NCI-H1436 (cell line): ENCODE measurements around the gene SPATA2.
"Not testable (repeated sequence)": the region's sequence is repeated elsewhere in the genome, so short reads cannot be mapped to it uniquely, and the experiment has no call there.

ENCODE experiments used
- DNase-seq: peaks from one replicate; lab custom pipeline; 2025; lab: John Stamatoyannopoulos, UW

Gene SPATA2, protein sequence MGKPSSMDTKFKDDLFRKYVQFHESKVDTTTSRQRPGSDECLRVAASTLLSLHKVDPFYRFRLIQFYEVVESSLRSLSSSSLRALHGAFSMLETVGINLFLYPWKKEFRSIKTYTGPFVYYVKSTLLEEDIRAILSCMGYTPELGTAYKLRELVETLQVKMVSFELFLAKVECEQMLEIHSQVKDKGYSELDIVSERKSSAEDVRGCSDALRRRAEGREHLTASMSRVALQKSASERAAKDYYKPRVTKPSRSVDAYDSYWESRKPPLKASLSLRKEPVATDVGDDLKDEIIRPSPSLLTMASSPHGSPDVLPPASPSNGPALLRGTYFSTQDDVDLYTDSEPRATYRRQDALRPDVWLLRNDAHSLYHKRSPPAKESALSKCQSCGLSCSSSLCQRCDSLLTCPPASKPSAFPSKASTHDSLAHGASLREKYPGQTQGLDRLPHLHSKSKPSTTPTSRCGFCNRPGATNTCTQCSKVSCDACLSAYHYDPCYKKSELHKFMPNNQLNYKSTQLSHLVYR

GRCh38 chr20:49915380-49916145 is at the start of gene SPATA2:
Gene SPATA2, minus strand, starts transcription at chr20:49915529. Its CDS starts 7,039 bp downstream, at chr20:49908490.
- DNase-seq, result peak; percentile 92

- no peak for DNase-seq
Measured at GRCh38 chr20:49961413-49961812, 46.1 kb upstream of the SPATA2 start.

- DNase-seq, result not testable (repeated sequence)
Measured at GRCh38 chr20:49957089-49957938, 42.0 kb upstream of the SPATA2 start.

DNA sequence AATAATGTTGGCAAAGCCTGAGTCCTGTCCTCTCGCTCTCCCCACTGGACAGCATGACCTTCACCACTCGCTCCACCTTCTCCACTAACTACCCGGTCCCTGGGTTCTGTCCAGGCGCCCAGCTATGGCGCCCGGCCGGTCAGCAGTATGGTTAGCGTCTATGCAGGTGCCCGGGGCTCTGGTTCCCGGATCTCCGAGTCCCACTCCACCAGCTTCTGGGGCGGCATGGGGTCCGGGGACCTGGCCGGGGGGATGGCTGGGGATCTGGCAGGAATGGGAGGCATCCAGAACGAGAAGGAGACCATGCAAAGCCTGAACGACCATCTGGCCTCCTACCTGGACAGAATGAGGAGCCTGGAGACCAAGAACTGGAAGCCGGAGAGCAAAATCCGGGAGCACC is 41.4 kb upstream of the SPATA2 start:
- no peak for DNase-seq

DNA sequence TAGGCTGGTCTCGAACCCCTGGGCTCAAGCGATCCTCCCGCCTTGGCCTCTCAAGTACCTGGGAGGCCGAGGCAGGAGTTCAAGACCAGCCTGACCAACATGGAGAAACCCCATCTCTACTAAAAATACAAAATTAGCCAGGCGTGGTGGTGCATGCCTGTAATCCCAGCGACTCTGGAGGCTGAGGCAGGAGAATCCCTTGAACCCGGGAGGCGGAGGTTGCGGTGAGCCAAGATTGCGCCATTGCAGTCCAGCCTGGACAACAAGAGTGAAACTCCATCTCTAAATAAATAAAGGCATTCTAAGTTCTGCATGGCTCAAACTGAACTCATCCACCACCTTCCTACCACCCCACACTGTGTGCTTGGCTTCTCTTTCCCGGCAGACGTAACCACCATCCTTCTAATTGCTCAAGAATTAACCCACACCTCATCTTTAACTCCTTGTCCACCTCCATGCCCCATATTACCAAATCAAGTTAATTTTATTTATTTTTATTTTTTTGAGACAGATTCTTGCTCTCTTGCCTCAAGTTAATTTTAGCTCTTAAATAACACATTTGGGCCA is 40.6 kb upstream of the SPATA2 start:
- DNase-seq, result not testable (repeated sequence)

DNA sequence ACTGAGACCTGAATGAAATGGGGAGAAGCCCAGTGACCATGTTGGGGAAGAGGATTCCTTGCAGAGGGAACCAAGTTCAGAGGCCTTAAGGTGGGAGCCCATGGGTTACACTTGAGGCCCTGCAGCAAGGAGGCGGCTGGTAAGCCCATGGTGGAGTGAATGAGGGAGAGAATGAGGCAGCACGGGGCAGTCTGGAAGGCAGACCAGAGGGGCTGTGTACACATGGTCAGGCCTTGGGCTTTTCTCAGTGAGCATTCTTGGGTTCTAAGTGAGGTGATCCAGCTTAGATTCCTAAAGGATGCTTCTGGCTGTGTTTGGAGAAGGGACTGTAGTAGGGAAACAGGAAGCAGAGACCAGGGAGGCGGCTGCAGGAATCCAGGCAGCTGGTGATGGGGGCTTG is 39.8 kb upstream of the SPATA2 start:
- DNase-seq, result no peak

DNA sequence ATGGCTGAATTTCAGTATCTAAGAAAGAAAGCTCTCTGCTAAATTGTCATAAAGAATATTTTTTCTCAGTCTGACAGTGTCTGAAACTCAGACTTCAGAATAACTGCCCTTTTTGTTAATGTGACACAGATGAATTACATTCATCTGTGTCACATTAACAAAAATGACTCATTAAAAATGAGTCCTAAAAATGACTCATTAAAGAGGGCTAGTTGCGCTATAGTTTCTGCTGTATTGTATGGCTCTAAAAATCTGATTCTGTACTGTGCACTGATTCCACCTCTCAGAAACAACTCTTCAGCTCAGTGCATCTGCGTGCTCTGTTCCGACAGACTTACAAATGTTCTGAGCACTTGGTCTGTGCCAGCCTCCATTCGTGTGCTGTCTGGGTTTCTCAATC is 35.8 kb upstream of the SPATA2 start:
- no peak for DNase-seq

- DNase-seq, result no peak
Measured at GRCh38 chr20:49948809-49949507, 33.6 kb upstream of the SPATA2 start.

- DNase-seq, result no peak
Measured at GRCh38 chr20:49948178-49948577, 32.8 kb upstream of the SPATA2 start.

- DNase-seq, result no peak
Measured at GRCh38 chr20:49945701-49946477, 30.6 kb upstream of the SPATA2 start.

DNA sequence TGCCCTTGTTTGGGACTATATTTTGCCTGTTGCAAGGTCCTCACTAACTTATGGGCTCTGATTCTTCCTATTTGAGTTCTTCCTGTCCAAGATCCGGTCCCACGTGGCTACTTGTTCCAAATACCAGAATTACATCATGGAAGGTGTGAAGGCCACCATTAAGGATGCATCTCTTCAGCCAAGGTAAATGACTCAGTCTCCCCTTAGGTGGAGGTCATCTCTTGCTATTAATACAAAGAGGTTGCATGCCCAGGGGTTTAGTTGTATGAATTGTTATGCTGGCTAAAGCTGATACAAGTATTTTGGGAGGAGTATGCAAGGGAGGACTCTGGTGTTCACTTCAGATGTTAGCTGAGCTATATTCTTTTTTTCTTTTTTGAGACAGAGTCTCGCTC is 30.0 kb upstream of the SPATA2 start:
- no peak for DNase-seq

- DNase-seq, result no peak
Measured at GRCh38 chr20:49942942-49943341, 27.6 kb upstream of the SPATA2 start.

DNA sequence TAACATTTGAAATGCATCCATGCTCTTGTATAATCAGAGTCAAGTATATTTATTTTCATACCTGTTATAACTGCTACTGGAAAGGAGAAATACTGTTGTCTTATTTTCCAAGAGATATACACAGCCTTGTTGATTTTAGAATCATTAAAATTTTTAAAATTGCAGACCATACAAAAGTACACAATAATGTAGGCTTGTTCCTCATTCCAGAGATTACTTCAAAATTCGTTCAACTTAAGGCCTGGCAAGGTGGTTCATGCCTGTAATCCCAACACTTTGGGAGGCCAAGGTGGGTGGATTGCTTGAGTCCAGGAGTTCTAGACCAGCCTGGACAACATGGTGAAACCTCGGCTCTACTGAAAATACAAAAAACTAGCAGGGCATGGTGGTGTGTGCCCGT is 27.0 kb upstream of the SPATA2 start:
- no peak for DNase-seq

- DNase-seq, result no peak
Measured at GRCh38 chr20:49941456-49941855, 26.1 kb upstream of the SPATA2 start.

GRCh38 chr20:49938173-49939163 is 23.1 kb upstream of the SPATA2 start:
- DNase-seq, result no peak

GRCh38 chr20:49937027-49937929 is 21.9 kb upstream of the SPATA2 start:
- no peak for DNase-seq

DNA sequence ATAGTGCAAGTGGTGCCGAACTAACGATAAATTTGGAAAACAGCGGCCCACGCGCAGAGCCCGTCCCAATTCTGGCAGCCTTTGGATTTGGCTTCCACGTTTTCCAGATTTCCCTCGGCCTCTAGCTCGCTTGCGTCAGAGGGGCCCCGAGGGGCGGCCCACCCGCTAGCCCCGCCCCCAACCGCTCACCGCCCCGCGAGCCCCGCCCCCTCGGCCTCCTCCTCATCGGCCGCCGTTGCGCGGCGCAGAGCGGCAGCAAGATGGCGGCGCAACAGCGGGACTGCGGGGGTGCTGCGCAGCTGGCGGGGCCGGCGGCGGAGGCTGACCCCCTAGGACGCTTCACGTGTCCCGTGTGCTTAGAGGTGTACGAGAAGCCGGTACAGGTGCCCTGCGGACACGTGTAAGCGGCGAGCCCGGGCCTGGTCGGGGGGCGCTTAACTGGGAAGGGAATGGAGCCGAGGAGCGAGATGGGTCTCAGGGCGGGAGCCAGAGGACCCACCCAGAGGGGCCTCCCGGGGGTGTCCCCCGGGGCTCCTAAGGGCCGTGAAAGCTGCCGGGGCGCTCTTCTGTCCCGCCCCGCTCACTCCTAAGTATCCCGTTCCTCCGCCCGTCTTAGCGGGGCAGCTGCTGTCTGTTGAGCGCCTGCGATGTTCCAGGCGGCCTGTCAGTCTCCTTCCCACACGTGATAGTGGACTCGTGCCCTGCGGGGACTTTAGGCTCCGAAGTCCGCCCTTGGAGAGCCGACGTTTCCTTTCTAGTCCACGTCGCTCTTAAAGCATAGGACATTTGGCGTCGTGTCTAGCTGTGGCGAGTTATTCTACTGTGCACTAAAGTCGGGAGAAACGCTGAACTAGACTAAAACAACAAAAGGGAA is 21.1 kb upstream of the SPATA2 start, which contains the start of gene RNF114:
TSS of gene RNF114 (plus strand) at position 245 of the 874 bp plus-strand sequence. CDS start at position 261, 16 bp downstream.
- DNase-seq, result peak; percentile 93
